Lower leg skin (tissue), 3 donors: ENCODE data around the gene KCNIP4.
"Not testable (repeated sequence)": the region's sequence is repeated elsewhere in the genome, so short reads cannot be mapped to it uniquely, and the experiment has no call there.

ENCODE experiments used
- CTCF ChIP-seq, 3 donors: fragments of 450-650 bp; IDR thresholded peaks; one replicate each; pipeline ENCODE4 v1.5.1; 2016; ENCODE audit warnings: antibody characterized with exemption in 3 of 3, mild to moderate bottlenecking in 3 of 3, moderate library complexity in 2 of 3
- POLR2A ChIP-seq, 2 donors: fragments of 450-650 bp; IDR thresholded peaks; one replicate each; pipeline ENCODE4 v1.6.1; 2016 to 2017; ENCODE audit warnings: antibody characterized with exemption in 2 of 2, mild to moderate bottlenecking in 1 of 2, moderate library complexity in 1 of 2

- not testable (repeated sequence) for TF ChIP-seq CTCF, POLR2A (IDR thresholded peaks at IDR 0.05)
Measured at GRCh38 chr4:21996618-21997017, 48.0 kb upstream of the KCNIP4 start.
